Adrenal gland (tissue), 12 donors: ENCODE data around the gene CYBA. TPM values are rescaled to one million over a fixed set of nuclear protein-coding genes. Genes with fewer than 3 reads are reported as not detected.

ENCODE experiments used
- DNase-seq, 7 donors: peaks; one replicate each; pipeline ENCODE4 v3.0.0-alpha.2; 2019 to 2020
- H3K27ac ChIP-seq, 5 donors: fragments of 200-600 bp; sonication (generic) in 4 of 5; 1 replicate in 3 of 5; 2 replicates in 2 of 5; pipeline versions ENCODE4 v1.5.1 to v1.8.0; 2016 to 2020; ENCODE audit warnings: mild to moderate bottlenecking in 1 of 5
- H3K27me3 ChIP-seq: fragments of 200-600 bp; 2 replicates; pipeline ENCODE4 v1.8.0; 2021
- H3K36me3 ChIP-seq, 2 donors: fragments of 200-600 bp; replicated peaks in 1 of 2; 1 replicate in 1 of 2; 2 replicates in 1 of 2; pipeline versions ENCODE4 v1.5.1 to v1.8.0; 2018 to 2022
- H3K4me1 ChIP-seq, 2 donors: fragments of 200-600 bp; replicated peaks in 1 of 2; 1 replicate in 1 of 2; 2 replicates in 1 of 2; pipeline versions ENCODE4 v1.5.1 to v1.8.0; 2018 to 2021
- H3K4me3 ChIP-seq, 4 donors: fragments of 200-600 bp; sonication (generic) in 3 of 4; one replicate each; pipeline ENCODE4 v1.5.1; 2016 to 2018
- H3K9me3 ChIP-seq, 3 donors: fragments of 200-600 bp; sonication (generic) in 1 of 3; replicated peaks in 1 of 3; 1 replicate in 2 of 3; 2 replicates in 1 of 3; pipeline versions ENCODE4 v1.5.1 to v1.8.0; 2016 to 2021
- POLR2A ChIP-seq, 2 donors: fragments of 450-650 bp; IDR thresholded peaks; one replicate each; pipeline ENCODE4 v1.6.1; 2017; ENCODE audit warnings: antibody characterized with exemption in 2 of 2, mild to moderate bottlenecking in 2 of 2, moderate library complexity in 1 of 2
- WGBS, 4 donors: extraction: QIAGEN DNeasy Blood & Tissue Kit in 2 of 4; methylation state at CpG; one replicate each; pipeline versions ENCODE4 v1.1.5 to v1.1.7; 2013 to 2017; 5-methylcytosine and 5-hydroxymethylcytosine counted together
- intact Hi-C, 2 donors: fragments of 100-400 bp; cut with DNase I; formaldehyde crosslinking; loops; one replicate each; pipeline versions ENCODE4 v1.14.1 to v1.15.0; 2022 to 2023
- polyA plus RNA-seq, 3 donors: library from polyadenylated mRNA; stranded (reverse); fragments of 200-250 nt in 2 of 3; fragments of 350-450 nt in 1 of 3; fragmentation: Illumina TruSeq in 1 of 3; extraction: RNeasy Lipid Tissue Mini Kit (QIAGEN cat#74804) in 1 of 3; gene quantifications; one replicate each; pipeline ENCODE4 v1.2.3, GENCODE V29; 2013 to 2014
- total RNA-seq, 9 donors: library from RNA; depleted of rRNA in 4 of 9; stranded (reverse); fragments of >200 nt in 4 of 9; fragments of 120-200 nt in 1 of 9; fragmentation: NEBNext Ultra II Directional in 1 of 9; extraction: Animal tissue kit (Norgen Biotek cat#: 25700) in 1 of 9; gene quantifications; one replicate each; pipeline versions ENCODE4 v1.1.0 to v1.2.4, GENCODE V29; 2013 to 2023
- TF ChIP-seq, protein P1 (sequence below), 6 experiments: fragments of 450-650 bp in 4 of 6; fragments of 200-600 bp in 2 of 6; sonication (generic) in 1 of 6; IDR thresholded peaks; 1 replicate in 5 of 6; 2 replicates in 1 of 6; pipeline versions ENCODE4 v1.5.1 to v1.8.0; 2016 to 2021; ENCODE audit warnings: antibody characterized with exemption in 6 of 6, mild to moderate bottlenecking in 2 of 6, moderate library complexity in 1 of 6
- donor health status: healthy with polysubstance abuse.
- donor health status: Bipolar disorder and iron deficiency.
- donor health status: DM: yes; HTN: yes; CAD: no.
- donor health status: DM: no; HTN: no; CAD: no.
- donor health status: DM: no; HTN: no; CAD: no.
- donor health status: DM: yes; HTN: yes; CAD: no.

The CYBA gene
- total and polyA plus RNA-seq, 12 donors: 19.6 to 374 (median 155) TPM

DNA sequence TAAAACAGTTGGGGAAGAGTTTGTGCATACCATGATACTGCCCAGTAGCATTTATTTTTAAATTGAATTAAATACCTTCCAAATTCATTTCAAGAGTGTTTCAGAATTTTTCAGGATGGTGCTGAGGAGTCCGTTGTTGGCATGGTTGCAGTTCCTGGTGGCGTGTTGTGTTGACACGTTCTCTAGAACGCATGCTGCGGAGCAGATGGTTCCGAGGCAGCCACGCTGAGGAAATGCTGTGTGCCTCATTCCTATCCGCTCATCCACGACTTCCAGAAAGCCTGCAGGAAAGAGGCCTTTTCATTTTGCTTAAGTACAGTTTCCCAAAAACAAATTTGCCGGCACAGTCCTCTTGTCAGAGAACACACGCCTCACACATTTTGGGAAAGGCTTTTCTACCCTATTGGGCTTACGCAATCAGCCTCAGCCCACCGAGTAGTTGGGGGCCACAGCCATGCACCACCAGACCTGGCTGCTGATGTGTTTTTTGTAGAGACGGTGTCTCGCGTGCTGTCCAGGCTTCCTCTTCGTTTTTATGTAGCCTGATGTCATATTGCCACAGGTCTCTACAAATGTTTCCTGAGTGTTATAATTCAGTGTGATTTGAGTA, 44.6 kb downstream of the CYBA start:
- Histone ChIP-seq H3K9me3 (no peaks in the 10 kb centered on the region), H3K27me3 (no peaks in the 10 kb centered on the region), H3K4me3 (no peak overlapping the region), H3K27ac (no peak overlapping the region), H3K36me3 (peaks cover 0 to 49% of the 10 kb centered on the region in 2 donors), H3K4me1 (peaks cover 0 to 7% of the 10 kb centered on the region in 2 donors)
- no peak for DNase-seq
- TF ChIP-seq, protein P1, sequence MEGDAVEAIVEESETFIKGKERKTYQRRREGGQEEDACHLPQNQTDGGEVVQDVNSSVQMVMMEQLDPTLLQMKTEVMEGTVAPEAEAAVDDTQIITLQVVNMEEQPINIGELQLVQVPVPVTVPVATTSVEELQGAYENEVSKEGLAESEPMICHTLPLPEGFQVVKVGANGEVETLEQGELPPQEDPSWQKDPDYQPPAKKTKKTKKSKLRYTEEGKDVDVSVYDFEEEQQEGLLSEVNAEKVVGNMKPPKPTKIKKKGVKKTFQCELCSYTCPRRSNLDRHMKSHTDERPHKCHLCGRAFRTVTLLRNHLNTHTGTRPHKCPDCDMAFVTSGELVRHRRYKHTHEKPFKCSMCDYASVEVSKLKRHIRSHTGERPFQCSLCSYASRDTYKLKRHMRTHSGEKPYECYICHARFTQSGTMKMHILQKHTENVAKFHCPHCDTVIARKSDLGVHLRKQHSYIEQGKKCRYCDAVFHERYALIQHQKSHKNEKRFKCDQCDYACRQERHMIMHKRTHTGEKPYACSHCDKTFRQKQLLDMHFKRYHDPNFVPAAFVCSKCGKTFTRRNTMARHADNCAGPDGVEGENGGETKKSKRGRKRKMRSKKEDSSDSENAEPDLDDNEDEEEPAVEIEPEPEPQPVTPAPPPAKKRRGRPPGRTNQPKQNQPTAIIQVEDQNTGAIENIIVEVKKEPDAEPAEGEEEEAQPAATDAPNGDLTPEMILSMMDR (IDR thresholded peaks at IDR 0.05): no peak
- TF ChIP-seq POLR2A (IDR thresholded peaks at IDR 0.05): no peak
- 88 to 91% (median 90%) methylated on average over 17 of the region's 17 CpGs for WGBS, 4 donors
- intact Hi-C loops: no loop called here

DNA sequence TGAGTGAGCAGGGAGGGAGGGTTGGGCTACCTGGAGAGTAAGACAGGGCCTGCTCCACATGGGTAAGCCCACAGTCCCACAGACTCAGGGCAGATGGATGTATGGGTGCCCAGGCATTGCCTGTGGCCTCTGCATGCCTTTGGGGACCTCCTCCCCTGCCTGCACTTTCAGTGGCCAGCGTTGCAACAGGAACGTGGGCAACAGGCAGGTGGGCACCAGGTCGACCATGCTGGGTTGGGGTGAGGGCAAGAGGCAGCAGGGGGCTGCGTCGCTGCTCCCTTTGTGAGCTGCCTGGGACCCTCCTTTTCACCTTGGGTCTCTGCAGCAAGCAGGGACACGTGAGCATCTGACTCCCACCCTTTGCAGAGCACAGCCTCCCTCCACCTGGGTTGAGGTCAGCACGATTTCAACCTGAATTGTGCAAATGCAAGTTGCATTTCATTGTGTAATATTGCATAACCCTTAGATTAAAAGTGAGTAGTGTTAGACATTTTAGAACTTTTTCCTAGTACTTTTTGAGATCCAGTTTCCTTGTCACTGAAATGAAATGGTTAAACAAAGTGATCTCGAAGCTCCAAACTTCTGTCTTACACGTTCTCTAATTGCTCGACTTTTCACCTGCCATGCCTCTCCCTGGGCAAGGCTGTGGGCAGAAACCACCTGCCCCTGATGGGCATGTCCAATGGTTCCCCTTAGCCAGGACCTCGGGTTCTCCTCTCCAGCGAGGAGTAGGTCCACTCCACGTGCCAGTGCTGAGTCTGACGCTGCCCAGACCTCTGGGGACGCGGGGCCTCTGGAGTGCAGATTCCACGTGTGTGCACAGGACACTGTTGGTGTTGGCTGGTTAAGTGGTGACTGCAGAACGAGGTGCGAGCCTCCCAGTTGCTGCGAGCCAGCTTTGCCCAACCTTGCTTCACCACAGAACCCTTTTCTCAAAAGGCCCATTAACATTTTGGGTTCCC, 45.4 kb downstream of the CYBA start:
- H3K4me3 ChIP-seq: no peak overlapping the region
- peaks cover 0 to 11% of the 10 kb centered on the region in 2 donors for H3K4me1 ChIP-seq
- H3K9me3 ChIP-seq: no peaks in the 10 kb centered on the region
- no peak overlapping the region for H3K27ac ChIP-seq
- H3K27me3 ChIP-seq: no peaks in the 10 kb centered on the region
- intact Hi-C loops: no loop called here
- WGBS, 4 donors: 83 to 89% (median 85%) methylated on average over 12 to 20 of the region's 20 CpGs
- TF ChIP-seq POLR2A (IDR thresholded peaks at IDR 0.05): no peak
- TF ChIP-seq, protein P1 (IDR thresholded peaks at IDR 0.05): no peak
- DNase-seq: no peak
- H3K36me3 ChIP-seq: peaks cover 0 to 41% of the 10 kb centered on the region in 2 donors

DNA sequence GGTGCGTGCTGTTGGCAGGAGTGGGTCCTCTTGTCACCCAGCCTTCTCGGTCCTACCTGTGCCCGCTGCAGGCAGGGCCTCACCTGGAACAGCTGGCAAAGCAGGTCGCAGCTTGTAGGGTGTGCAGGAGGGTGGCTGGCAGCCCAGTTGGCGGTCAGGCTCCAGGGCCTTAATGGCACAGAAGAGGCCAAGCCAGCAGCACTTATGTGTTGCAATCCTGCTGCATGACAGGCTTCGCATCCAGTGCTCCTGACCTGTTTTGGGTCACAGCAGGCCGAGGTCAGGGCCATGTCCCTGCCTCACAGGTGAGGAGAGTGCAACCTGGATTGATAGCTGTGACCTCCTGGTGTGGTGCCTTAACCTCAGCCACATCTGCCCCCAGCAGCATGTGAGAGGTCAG, 48.8 kb downstream of the CYBA start:
- intact Hi-C loops: no loop called here
- H3K36me3 ChIP-seq: peaks cover 0 to 48% of the 10 kb centered on the region in 2 donors
- WGBS, 4 donors: 81 to 100% (median 88%) methylated on average over 1 to 7 of the region's 7 CpGs
- H3K4me3 ChIP-seq: no peak overlapping the region
- no peak overlapping the region for H3K27ac ChIP-seq
- TF ChIP-seq POLR2A (IDR thresholded peaks at IDR 0.05): no peak
- TF ChIP-seq, protein P1 (IDR thresholded peaks at IDR 0.05): no peak
- no peaks in the 10 kb centered on the region for H3K27me3 ChIP-seq
- DNase-seq: no peak
- H3K4me1 ChIP-seq: peaks cover 0 to 19% of the 10 kb centered on the region in 2 donors
- no peaks in the 10 kb centered on the region for H3K9me3 ChIP-seq

DNA sequence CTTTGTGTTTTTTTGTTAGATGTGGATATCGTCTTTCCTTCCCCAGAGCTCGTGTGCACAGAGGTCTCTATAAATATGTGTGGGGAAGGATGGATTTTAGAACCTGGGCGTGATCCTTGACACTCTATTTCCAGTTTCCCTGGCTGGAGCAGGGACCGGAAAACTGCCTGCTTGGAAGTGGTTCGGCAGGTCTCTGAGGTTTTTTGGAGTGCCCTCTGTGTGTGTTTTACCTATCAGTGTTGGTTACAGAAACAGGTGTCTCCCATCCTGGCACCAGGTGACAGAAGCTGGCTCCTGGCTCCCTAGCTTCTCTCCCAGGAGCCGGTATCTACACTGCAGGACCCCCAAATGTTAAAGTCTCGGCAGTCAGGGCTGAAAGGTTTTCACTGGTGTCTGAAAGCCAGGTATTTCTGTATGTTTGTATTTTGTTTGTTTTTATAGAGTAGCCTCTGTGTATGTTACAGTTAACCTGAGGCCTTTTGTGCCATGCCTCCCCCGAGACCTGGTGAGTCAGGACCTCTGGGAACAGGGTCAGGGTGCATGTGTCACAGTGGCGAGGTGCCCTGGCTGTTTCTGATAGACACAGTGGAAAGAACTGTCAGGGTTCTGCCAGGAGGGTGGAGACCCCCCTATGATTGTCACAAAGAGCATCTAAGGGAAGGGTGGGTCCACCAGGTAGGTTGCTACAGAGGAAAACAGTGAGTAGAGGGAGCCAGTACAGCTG, 49.4 kb downstream of the CYBA start:
- WGBS, 4 donors: 80 to 85% (median 85%) methylated on average over 8 to 9 of the region's 9 CpGs
- Histone ChIP-seq H3K4me3 (no peak overlapping the region), H3K36me3 (peaks cover 0 to 48% of the 10 kb centered on the region in 2 donors), H3K27me3 (no peaks in the 10 kb centered on the region), H3K27ac (no peak overlapping the region), H3K9me3 (no peaks in the 10 kb centered on the region), H3K4me1 (peaks cover 0 to 19% of the 10 kb centered on the region in 2 donors)
- TF ChIP-seq POLR2A (IDR thresholded peaks at IDR 0.05): no peak
- TF ChIP-seq, protein P1 (IDR thresholded peaks at IDR 0.05): no peak
- intact Hi-C loops: no loop called here
- DNase-seq: peak in 1 of 7 donors; percentile 56
